Motor neuron (in vitro differentiated cells): ENCODE data around the gene KRTAP10-4. TPM values are rescaled to one million over a fixed set of nuclear protein-coding genes. Genes with fewer than 3 reads are reported as not detected.
A peak's percentile ranks its signal among the peaks of the same experiment; 100 is the strongest.

ENCODE experiments used
- ATAC-seq, 8 experiments: fragments of 200-7000 bp; cut with Tn5 transposase; replicated peaks in 6 of 8; 2 replicates each; pipeline ENCODE4 v1.8.0; 2021; ENCODE audit warnings: mild to moderate bottlenecking in 8 of 8, moderate library complexity in 8 of 8
- H3K27ac ChIP-seq, 2 donors: fragments of 250-450 bp; sonication (Bioruptor Pico); 2 replicates each; pipeline ENCODE4 v1.9.0; 2021; ENCODE audit warnings: antibody characterized with exemption in 2 of 2, mild to moderate bottlenecking in 2 of 2, moderate library complexity in 1 of 2
- H3K4me1 ChIP-seq, 2 donors: fragments of 250-450 bp; sonication (Bioruptor Pico); replicated peaks in 1 of 2; 2 replicates each; pipeline ENCODE4 v1.6.1; 2021; ENCODE audit warnings: antibody characterized with exemption in 2 of 2, mild to moderate bottlenecking in 2 of 2, moderate library complexity in 1 of 2
- H3K4me3 ChIP-seq, 5 donors: fragments of 250-450 bp; sonication (Bioruptor Pico); 2 replicates each; pipeline ENCODE4 v1.9.0; 2021; ENCODE audit warnings: antibody characterized with exemption in 5 of 5, mild to moderate bottlenecking in 5 of 5, moderate library complexity in 4 of 5
- WGBS, 10 experiments: fragments of 450-650 bp; shearing (Covaris generic); methylation state at CpG; one replicate each; pipeline ENCODE4 v1.0.0; 2022; 5-methylcytosine and 5-hydroxymethylcytosine counted together
- in situ Hi-C, 9 experiments: fragments of 400-800 bp; cut with MboI; loops; one replicate each; pipeline ENCODE4 v1.15.0; 2021; ENCODE audit warnings: low sequenced_read_pairs in 9 of 9, low pct_unique_long_range_greater_than_20kb in 2 of 9; ENCODE audit not compliant: unreplicated experiment in 9 of 9
- total RNA-seq, 8 experiments: library from RNA; unstranded; fragments of 300-600 nt; gene quantifications; 2 replicates each; pipeline versions ENCODE4 v1.2.3 to v1.2.4, GENCODE V29; 2022

Gene KRTAP10-4
- total RNA-seq, 8 experiments from 2014 or later = 0.41 to 1.00 (median 0.87) TPM; not detected in 5

GRCh38 chr21:44615466-44615865 lies 41.9 kb downstream of the KRTAP10-4 start:
- Histone ChIP-seq H3K27ac (no peak overlapping the region), H3K4me1 (no peaks in the 10 kb centered on the region), H3K4me3 (no peak overlapping the region)
- no peak for ATAC-seq
- 14 to 100% (median 64%) methylated on average over 2 to 8 of the region's 8 CpGs; no CpG with 5 or more reads in 1 of the 10 experiments for WGBS, 10 experiments
- in situ Hi-C loops = no loop called here

- no peak overlapping the region for H3K27ac ChIP-seq
- no peak overlapping the region for H3K4me3 ChIP-seq
- no peak for ATAC-seq
- whole genome bisulfite sequencing, 10 experiments = 17 to 100% (median 56%) methylated on average over 1 to 9 of the region's 17 CpGs; no CpG with 5 or more reads in 4 of the 10 experiments
- in situ Hi-C loops = no loop called here
- no peaks in the 10 kb centered on the region for H3K4me1 ChIP-seq
Observed at GRCh38 chr21:44615911-44616590, 42.5 kb downstream of the KRTAP10-4 start.

- 48 to 90% (median 74%) methylated on average over 2 to 10 of the region's 16 CpGs; no CpG with 5 or more reads in 2 of the 10 experiments for WGBS, 10 experiments
- no peak for ATAC-seq
- no peak overlapping the region for H3K4me3 ChIP-seq
- H3K4me1 ChIP-seq = no peaks in the 10 kb centered on the region
- in situ Hi-C loops = no loop called here
- H3K27ac ChIP-seq = no peak overlapping the region
Observed at GRCh38 chr21:44616591-44616926, 43.0 kb downstream of the KRTAP10-4 start.

- no peak for ATAC-seq
Observed at GRCh38 chr21:44617071-44617501, 43.6 kb downstream of the KRTAP10-4 start.

GRCh38 chr21:44618504-44618903 lies 45.0 kb downstream of the KRTAP10-4 start:
- ATAC-seq = peak in 3 of 8 experiments; percentile 69 to 84 (median 71)
- Histone ChIP-seq H3K27ac (no peak overlapping the region), H3K4me1 (no peaks in the 10 kb centered on the region), H3K4me3 (no peak overlapping the region)
- 0 to 80% (median 49%) methylated on average over 1 to 3 of the region's 4 CpGs; no CpG with 5 or more reads in 2 of the 10 experiments for WGBS, 10 experiments
- in situ Hi-C loops = no loop called here

More at GRCh38 chr21:44617071-44617501, 43.6 kb downstream of the KRTAP10-4 start:
- in situ Hi-C loops = no loop called here
- Histone ChIP-seq H3K4me3 (no peak overlapping the region), H3K27ac (no peak overlapping the region), H3K4me1 (no peaks in the 10 kb centered on the region)
- WGBS, 10 experiments = 0 to 62% (median 37%) methylated on average over 2 to 6 of the region's 8 CpGs; no CpG with 5 or more reads in 6 of the 10 experiments

- in situ Hi-C loops = no loop called here
- no peaks in the 10 kb centered on the region for H3K4me1 ChIP-seq
Observed at GRCh38 chr21:44618909-44619308, 45.4 kb downstream of the KRTAP10-4 start.

GRCh38 chr21:44619886-44620285 lies 46.4 kb downstream of the KRTAP10-4 start:
- 0 to 92% (median 73%) methylated on average over 1 to 6 of the region's 6 CpGs for WGBS, 10 experiments
- Histone ChIP-seq H3K27ac (no peak overlapping the region), H3K4me3 (no peak overlapping the region), H3K4me1 (no peaks in the 10 kb centered on the region)
- in situ Hi-C loops = no loop called here
- no peak for ATAC-seq

More at GRCh38 chr21:44618909-44619308, 45.4 kb downstream of the KRTAP10-4 start:
- H3K4me3 ChIP-seq = no peak overlapping the region
- H3K27ac ChIP-seq = no peak overlapping the region
- ATAC-seq = no peak
- 7 to 100% (median 78%) methylated on average over 1 to 3 of the region's 3 CpGs; no CpG with 5 or more reads in 4 of the 10 experiments for WGBS, 10 experiments

GRCh38 chr21:44623575-44623974 lies 50.0 kb downstream of the KRTAP10-4 start:
- Histone ChIP-seq H3K4me3 (no peak overlapping the region), H3K27ac (no peak overlapping the region), H3K4me1 (no peaks in the 10 kb centered on the region)
- no peak for ATAC-seq
- in situ Hi-C loops = no loop called here

Other genes with a start within 250 kb of the KRTAP10-4 start
- gene CFAP410, start 234.3 kb upstream of the KRTAP10-4 start, total RNA-seq = 10 to 100 TPM; 12.5 to 19.0 (median 16.7) TPM
- under 1 TPM; 0.05 to 0.35 (median 0.15) TPM for gene TRPM2, start 220.1 kb upstream of the KRTAP10-4 start, total RNA-seq
- gene LRRC3, start 118.2 kb upstream of the KRTAP10-4 start, total RNA-seq = 1 to 10 TPM in 5 of 8 experiments, under 1 TPM in 3; 0.18 to 4.8 (median 2.6) TPM
- gene KRTAP10-1, start 33.5 kb upstream of the KRTAP10-4 start, total RNA-seq = 1 to 10 TPM in 1 of 8 experiments, under 1 TPM in 2, not detected in 5; 0.18 to 1.1 (median 0.25) TPM
- gene KRTAP10-2, start 22.2 kb upstream of the KRTAP10-4 start, total RNA-seq = 1 to 10 TPM in 1 of 8 experiments, under 1 TPM in 3, not detected in 4; 0.17 to 1.1 (median 0.47) TPM
- 1 to 10 TPM in 1 of 8 experiments, under 1 TPM in 4, not detected in 3; 0.23 to 1.1 (median 0.46) TPM for gene KRTAP10-3, start 14.9 kb upstream of the KRTAP10-4 start, total RNA-seq
- 1 to 10 TPM in 1 of 8 experiments, under 1 TPM in 3, not detected in 4; 0.17 to 1.1 (median 0.43) TPM for gene KRTAP10-5, start 6.9 kb downstream of the KRTAP10-4 start, total RNA-seq
- gene KRTAP10-6, start 18.8 kb downstream of the KRTAP10-4 start, total RNA-seq = under 1 TPM in 4 of 8 experiments, not detected in 4; 0.23 to 0.71 (median 0.35) TPM
- under 1 TPM in 3 of 8 experiments, not detected in 5; 0.13 to 0.47 (median 0.20) TPM for gene KRTAP10-7, start 26.9 kb downstream of the KRTAP10-4 start, total RNA-seq
- under 1 TPM in 4 of 8 experiments, not detected in 4; 0.41 to 0.67 (median 0.44) TPM for gene KRTAP10-8, start 38.4 kb downstream of the KRTAP10-4 start, total RNA-seq
- 1 to 10 TPM in 1 of 8 experiments, under 1 TPM in 4, not detected in 3; 0.18 to 1.0 (median 0.46) TPM for gene KRTAP10-9, start 53.4 kb downstream of the KRTAP10-4 start, total RNA-seq
- 1 to 10 TPM in 1 of 8 experiments, under 1 TPM in 3, not detected in 4; 0.17 to 1.1 (median 0.51) TPM for gene KRTAP10-10, start 63.6 kb downstream of the KRTAP10-4 start, total RNA-seq
- under 1 TPM in 2 of 8 experiments, not detected in 6; 0.49 to 0.66 TPM for gene KRTAP10-11, start 72.7 kb downstream of the KRTAP10-4 start, total RNA-seq
- not detected for gene KRTAP12-4, start 80.9 kb downstream of the KRTAP10-4 start, total RNA-seq
- not detected for gene KRTAP12-3, start 84.2 kb downstream of the KRTAP10-4 start, total RNA-seq
- not detected for gene KRTAP12-2, start 93.2 kb downstream of the KRTAP10-4 start, total RNA-seq
- gene KRTAP12-1, start 108.4 kb downstream of the KRTAP10-4 start, total RNA-seq = under 1 TPM in 1 of 8 experiments, not detected in 7; 0.90 TPM
- gene KRTAP10-12, start 123.4 kb downstream of the KRTAP10-4 start, total RNA-seq = under 1 TPM in 3 of 8 experiments, not detected in 5; 0.29 to 0.85 (median 0.56) TPM
- gene TSPEAR, start 137.8 kb downstream of the KRTAP10-4 start, total RNA-seq = under 1 TPM in 7 of 8 experiments, not detected in 1; 0.21 to 0.66 (median 0.31) TPM
- 100 to 1,000 TPM in 2 of 8 experiments, 10 to 100 TPM in 6; 32.6 to 142 (median 54.7) TPM for gene UBE2G2, start 228.1 kb downstream of the KRTAP10-4 start, total RNA-seq
- gene SUMO3, start 244.3 kb downstream of the KRTAP10-4 start, total RNA-seq = 100 to 1,000 TPM in 1 of 8 experiments, 10 to 100 TPM in 7; 46.6 to 103 (median 56.9) TPM